ENCODE results near the gene PNPLA6. TPM values are rescaled to one million over a fixed set of nuclear protein-coding genes. Genes with fewer than 3 reads are reported as not detected.
A peak's percentile ranks its signal among the peaks of the same experiment; 100 is the strongest.

Gene PNPLA6
- total and polyA plus RNA-seq, 9 of the 15 experiments (the other 6 are each of a cell fraction or from before 2014, with no cell fraction given) = 0.07 to 30.2 (median 8.3) TPM

GRCh38 chr19:7520131-7521051 is 15.1 kb upstream of the PNPLA6 start:
- no TSS peak for BruUV-seq (replicated peaks)
- in situ Hi-C loops (cut with MboI) (no loop called here), intact Hi-C loops (cut with micrococcal nuclease) (no loop called here)
- ATAC-seq (no peak), DNase-seq (ENCODE audit: extremely low read depth in 1 of 4, low spot score in 3 of 4) (no peak), FAIRE-seq (no peak)
- Histone ChIP-seq H3K36me3 (ENCODE audit: control insufficient read depth, insufficient read depth, low read length) (peaks cover under 1% of the 10 kb centered on the region; the same call in 1 of the 3 replicates), H4K20me1 (replicated peaks; ENCODE audit: control insufficient read depth, insufficient read depth, low read length) (no peaks in the 10 kb centered on the region), H3K9ac (ENCODE audit: insufficient read depth in 1 of 2, low read depth in 2 of 2, low read length in 2 of 2) (peak overlapping the region in 1 of 2 experiments; percentile 45; a peak in 2 of 4 replicates), H3K79me2 (ENCODE audit: control insufficient read depth, insufficient read depth, low read length) (peaks cover 4% of the 10 kb centered on the region; the same call in 2 of the 3 replicates), H3K27ac (ENCODE audit: extremely low read depth, low read depth, low read length) (no peak overlapping the region), H3K4me2 (ENCODE audit: insufficient read depth, low read length) (no peak overlapping the region), H3K27me3 (ENCODE audit: control insufficient read depth in 2 of 2, insufficient read depth in 2 of 2, low read length in 2 of 2) (no peaks in the 10 kb centered on the region), H3K4me3 (no peak overlapping the region), H3K4me1 (replicated peaks in 1 of 2; ENCODE audit: control insufficient read depth in 2 of 2, insufficient read depth in 2 of 2, low read length in 2 of 2) (peaks cover 10 to 38% of the 10 kb centered on the region in 2 experiments; a peak in 4 of 5 replicates), H3K9me1 (ENCODE audit: control insufficient read depth, insufficient read depth, low read length) (no peaks in the 10 kb centered on the region), H2AFZ (ENCODE audit: low read depth, low read length) (no peak overlapping the region), H3K9me3 (replicated peaks; ENCODE audit: control insufficient read depth, insufficient read depth, low read depth, low read length) (no peaks in the 10 kb centered on the region)
- WGBS (ENCODE audit: insufficient coverage, low coverage, missing lambda C conversion rate) = 75% methylated on average over 40 of the region's 51 CpGs
- POLR2A ChIA-PET = interaction anchor here (0.6 to 1.2 kb wide), 6 partner anchors 7 to 452 kb away, joined by 3 to 4 read pairs (median 3); a partner anchor contains a TSS
- CTCF ChIA-PET (ENCODE audit: low intra/inter-chr PET ratio) = no interaction called here
- TF ChIP-seq TBP (optimal IDR thresholded peaks at IDR 0.05; ENCODE audit: low read depth, low read length) (no peak), ZNF398 (CRISPR knock-in tag; IDR thresholded peaks at IDR 0.05) (no peak), POLR2G (IDR thresholded peaks at IDR 0.05; ENCODE audit: low read depth, low read length) (0 out of 2 replicates have a peak, but pooled peaks have one; percentile 25)
- TF ChIP-seq, protein P1, sequence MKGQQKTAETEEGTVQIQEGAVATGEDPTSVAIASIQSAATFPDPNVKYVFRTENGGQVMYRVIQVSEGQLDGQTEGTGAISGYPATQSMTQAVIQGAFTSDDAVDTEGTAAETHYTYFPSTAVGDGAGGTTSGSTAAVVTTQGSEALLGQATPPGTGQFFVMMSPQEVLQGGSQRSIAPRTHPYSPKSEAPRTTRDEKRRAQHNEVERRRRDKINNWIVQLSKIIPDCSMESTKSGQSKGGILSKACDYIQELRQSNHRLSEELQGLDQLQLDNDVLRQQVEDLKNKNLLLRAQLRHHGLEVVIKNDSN (CRISPR knock-in tag; IDR thresholded peaks at IDR 0.05) = no peak
